Stimulated activated naive B cell treated with anti-CD40 and anti-IgM and Interleukin-4, amounts not matched to agents 10 μg/mL and 1 μg/mL and 100 μg/mL, for 72 hours (primary cell): ENCODE results near the gene HOXD13.

Source experiments
- ATAC-seq, 2 donors: fragments of 150-1000 bp; cut with Tn5 transposase; replicated peaks; 2 replicates each; pipeline ENCODE4 v1.10.0; 2021; ENCODE audit warnings: moderate library complexity in 1 of 2
- DNase-seq: peaks from one replicate; pipeline ENCODE4 v3.0.0; 2021
- H3K27ac Mint-ChIP-seq: one replicate; pipeline ENCODE4 v1.8.0; 2022; ENCODE audit warnings: mild to moderate bottlenecking, mixed read lengths
- H3K27me3 Mint-ChIP-seq, 2 donors: one replicate each; pipeline ENCODE4 v1.8.0; 2022; ENCODE audit warnings: mixed read lengths in 2 of 2
- H3K36me3 Mint-ChIP-seq, 2 donors: one replicate each; pipeline ENCODE4 v1.8.0; 2022; ENCODE audit warnings: mixed read lengths in 2 of 2, mild to moderate bottlenecking in 1 of 2
- H3K4me1 Mint-ChIP-seq, 2 donors: one replicate each; pipeline ENCODE4 v1.8.0; 2022; ENCODE audit warnings: mixed read lengths in 2 of 2, mild to moderate bottlenecking in 1 of 2
- H3K4me3 Mint-ChIP-seq, 2 donors: one replicate each; pipeline ENCODE4 v1.8.0; 2022; ENCODE audit warnings: mild to moderate bottlenecking in 2 of 2, mixed read lengths in 2 of 2, moderate library complexity in 1 of 2
- H3K9me3 Mint-ChIP-seq, 2 donors: one replicate each; pipeline ENCODE4 v1.8.0; 2022; ENCODE audit warnings: mixed read lengths in 2 of 2, mild to moderate bottlenecking in 1 of 2

Gene HOXD13

GRCh38 chr2:176076063-176076462 lies 16.5 kb upstream of the HOXD13 start:
- Mint-ChIP-seq H3K4me1 (peaks cover 6 to 9% of the 10 kb centered on the region in 2 donors), H3K27me3 (peaks cover 66 to 75% of the 10 kb centered on the region in 2 donors), H3K4me3 (no peak overlapping the region), H3K27ac (no peak overlapping the region), H3K36me3 (peaks cover 6 to 8% of the 10 kb centered on the region in 2 donors), H3K9me3 (peaks cover 10 to 16% of the 10 kb centered on the region in 2 donors)
- DNase-seq = no peak
- no peak for ATAC-seq

DNA sequence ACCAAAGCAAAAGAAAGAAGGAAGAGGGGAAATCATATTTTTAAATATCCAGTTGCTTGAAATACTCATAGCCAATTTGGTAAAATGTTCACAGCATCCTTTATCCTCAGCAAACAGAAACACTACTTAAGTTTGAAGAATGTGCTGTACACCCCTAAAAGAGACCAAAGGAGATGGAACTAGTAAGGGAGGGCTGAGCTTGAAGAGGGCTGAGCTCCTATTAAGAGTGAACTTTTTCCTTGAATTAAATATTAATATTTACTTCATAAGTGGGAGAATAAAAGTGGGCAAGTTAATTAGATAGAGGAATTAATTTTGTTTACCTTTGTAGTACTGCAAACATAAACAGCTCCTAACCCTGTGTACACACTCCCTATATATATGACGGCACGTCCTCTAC lies 15.7 kb upstream of the HOXD13 start:
- Mint-ChIP-seq H3K27me3 (peaks cover 67 to 75% of the 10 kb centered on the region in 2 donors), H3K4me1 (peaks cover 6 to 9% of the 10 kb centered on the region in 2 donors), H3K27ac (no peak overlapping the region), H3K9me3 (peaks cover 10 to 16% of the 10 kb centered on the region in 2 donors), H3K4me3 (peak overlapping the region in 1 of 2 donors; percentile 15), H3K36me3 (peaks cover 6 to 10% of the 10 kb centered on the region in 2 donors)
- ATAC-seq = no peak
- DNase-seq = no peak

GRCh38 chr2:176078541-176079284 lies 13.8 kb upstream of the HOXD13 start:
- Mint-ChIP-seq H3K4me1 (peaks cover 8 to 15% of the 10 kb centered on the region in 2 donors), H3K4me3 (peak overlapping the region; percentile 41 to 72), H3K27ac (peak overlapping the region; percentile 97), H3K27me3 (peaks cover 65 to 71% of the 10 kb centered on the region in 2 donors), H3K9me3 (peaks cover 13 to 16% of the 10 kb centered on the region in 2 donors), H3K36me3 (peaks cover 9 to 12% of the 10 kb centered on the region in 2 donors)
- ATAC-seq (no peak), DNase-seq (no peak)

DNA sequence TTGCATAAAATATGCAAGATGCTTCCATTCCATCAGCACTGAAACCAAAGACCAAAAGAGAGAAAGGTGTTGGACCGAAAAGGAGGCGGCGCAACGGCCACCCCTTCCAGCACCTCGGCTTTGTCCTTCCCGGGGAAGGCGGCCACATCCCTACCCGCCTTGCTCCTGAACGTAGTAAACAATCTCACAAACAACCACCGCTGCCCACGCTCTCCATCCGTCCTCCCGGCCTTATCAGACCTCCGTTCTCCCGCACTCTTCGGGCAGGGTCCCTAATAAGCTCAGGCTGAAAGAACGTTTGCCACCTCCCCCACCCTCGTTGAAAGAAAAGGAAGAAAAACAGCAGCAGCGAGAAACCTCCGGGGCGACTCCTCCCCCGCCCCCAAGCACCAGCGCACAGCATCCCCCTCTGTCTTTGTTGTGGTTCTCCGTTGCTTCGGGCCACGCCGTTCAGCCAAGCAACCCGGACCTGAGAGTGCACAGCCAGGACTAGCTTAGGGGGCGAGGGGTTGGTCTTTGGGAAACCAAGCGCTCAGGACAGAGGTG lies 13.2 kb upstream of the HOXD13 start:
- Mint-ChIP-seq H3K27ac (peak overlapping the region; percentile 97), H3K4me1 (peaks cover 8 to 15% of the 10 kb centered on the region in 2 donors), H3K36me3 (peaks cover 10 to 12% of the 10 kb centered on the region in 2 donors), H3K9me3 (peaks cover 13 to 16% of the 10 kb centered on the region in 2 donors), H3K27me3 (peaks cover 67 to 75% of the 10 kb centered on the region in 2 donors), H3K4me3 (peak overlapping the region; percentile 41 to 72)
- no peak for DNase-seq
- no peak for ATAC-seq

DNA sequence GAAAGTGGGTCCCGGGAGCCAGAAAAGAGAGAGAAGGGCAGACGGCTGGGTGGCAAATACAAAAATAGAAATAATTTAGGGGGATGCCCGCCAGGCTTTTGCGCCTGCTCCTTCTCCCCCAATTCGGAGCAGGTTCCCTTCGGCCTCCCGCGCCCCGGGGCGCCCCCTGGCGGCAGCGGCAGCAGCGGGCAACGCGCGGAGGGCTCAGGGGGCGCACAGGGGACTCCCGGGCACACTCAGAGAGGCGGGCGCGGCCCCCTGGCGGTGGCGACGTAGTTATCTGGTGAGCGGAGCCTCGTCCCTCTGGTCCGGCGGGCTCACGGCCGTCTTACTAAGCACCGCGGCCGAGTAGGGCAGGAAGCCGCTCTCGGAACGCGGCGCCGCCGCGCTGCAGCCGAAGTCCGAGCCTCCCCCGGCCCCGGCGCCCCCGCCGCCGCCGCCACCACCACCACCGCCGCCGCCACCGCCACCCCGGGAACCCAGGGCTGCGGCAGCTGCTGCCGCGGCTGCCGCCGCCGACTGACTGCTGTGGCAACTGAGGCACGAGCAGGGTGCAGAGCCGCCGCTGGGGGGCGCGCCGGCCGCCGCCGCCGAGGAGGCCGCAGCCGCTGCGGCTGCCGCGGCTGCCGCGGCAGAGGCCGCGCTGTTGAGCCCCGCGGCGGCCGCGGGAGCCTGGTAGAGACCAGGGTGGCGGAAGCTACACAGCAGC lies 12.5 kb upstream of the HOXD13 start:
- H3K9me3 Mint-ChIP-seq = peaks cover 13 to 16% of the 10 kb centered on the region in 2 donors
- ATAC-seq (no peak), DNase-seq (no peak)
- peak overlapping the region; percentile 41 to 72 for H3K4me3 Mint-ChIP-seq
- H3K4me1 Mint-ChIP-seq = peaks cover 8 to 15% of the 10 kb centered on the region in 2 donors
- H3K27ac Mint-ChIP-seq = peak overlapping the region; percentile 97
- peaks cover 12 to 14% of the 10 kb centered on the region in 2 donors for H3K36me3 Mint-ChIP-seq
- peaks cover 67 to 75% of the 10 kb centered on the region in 2 donors for H3K27me3 Mint-ChIP-seq

DNA sequence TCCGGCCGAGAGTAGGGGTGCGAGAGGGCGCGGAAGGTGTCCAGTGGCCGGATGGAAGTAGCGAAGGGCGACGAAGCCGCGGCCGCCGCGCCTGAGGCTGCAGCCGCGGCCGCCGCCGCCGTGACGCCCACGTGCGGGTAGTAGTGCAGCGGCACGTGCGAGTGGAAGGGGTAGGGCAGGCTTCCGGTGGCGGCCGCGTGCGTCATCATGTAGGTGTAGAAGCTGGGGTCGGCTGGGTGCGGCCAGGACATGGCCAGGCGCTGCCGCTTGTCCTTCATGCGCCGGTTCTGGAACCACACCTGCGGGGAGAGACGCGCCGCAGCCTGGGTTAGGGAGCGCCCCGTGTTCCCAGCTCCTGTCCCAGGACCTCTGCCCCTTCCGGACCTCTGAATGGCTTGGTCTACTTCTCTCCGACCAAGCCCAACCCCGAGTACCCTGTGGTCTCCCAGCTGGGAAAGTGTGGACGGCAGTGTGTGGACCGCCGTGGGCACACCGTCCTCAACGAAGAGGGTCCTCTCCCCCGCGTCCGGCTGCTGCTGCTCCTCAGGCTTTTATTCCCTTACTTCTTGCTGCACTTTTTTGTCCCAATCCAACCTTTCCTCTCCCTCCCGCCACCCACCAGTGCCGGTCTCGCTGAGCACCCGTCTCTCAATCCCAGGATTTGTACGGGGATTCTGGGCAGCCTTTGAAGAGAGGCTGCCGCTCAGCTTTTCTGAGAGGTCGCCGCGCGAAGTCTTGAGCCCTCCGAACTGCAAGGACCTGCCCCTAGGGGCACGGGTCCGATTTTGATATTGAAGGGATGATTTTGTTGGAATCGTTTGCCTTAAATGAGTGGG lies 11.8 kb upstream of the HOXD13 start:
- peak overlapping the region in 1 of 2 donors; percentile 22 for H3K4me3 Mint-ChIP-seq
- peaks cover 13 to 15% of the 10 kb centered on the region in 2 donors for H3K9me3 Mint-ChIP-seq
- peaks cover 11 to 17% of the 10 kb centered on the region in 2 donors for H3K36me3 Mint-ChIP-seq
- peaks cover 65 to 74% of the 10 kb centered on the region in 2 donors for H3K27me3 Mint-ChIP-seq
- H3K4me1 Mint-ChIP-seq = peaks cover 9 to 15% of the 10 kb centered on the region in 2 donors
- peak overlapping the region; percentile 65 for H3K27ac Mint-ChIP-seq
- DNase-seq (no peak), ATAC-seq (no peak)

DNA sequence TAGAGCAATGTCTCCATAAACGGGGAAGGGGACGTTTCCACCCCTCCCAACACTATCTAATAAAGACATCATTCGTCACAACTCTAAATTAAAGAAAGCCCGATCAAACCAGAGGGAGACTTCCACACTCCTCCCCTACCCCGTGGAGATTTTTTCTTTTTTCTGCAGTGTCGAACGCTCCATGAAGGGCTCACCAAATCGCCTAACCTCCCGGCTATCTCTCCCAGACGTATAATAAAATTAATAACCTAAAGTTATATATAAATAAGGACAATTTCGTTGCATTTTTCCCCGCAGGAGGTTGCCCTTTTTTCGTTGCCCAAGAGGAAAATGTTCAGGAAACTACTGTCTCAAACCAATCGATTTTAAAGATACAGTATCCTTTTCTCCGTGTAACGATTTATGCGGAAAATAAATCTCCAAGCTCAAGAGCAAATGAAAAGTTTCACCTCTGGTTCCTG lies 11.1 kb upstream of the HOXD13 start:
- Mint-ChIP-seq H3K27me3 (peaks cover 65 to 74% of the 10 kb centered on the region in 2 donors), H3K9me3 (peaks cover 9 to 13% of the 10 kb centered on the region in 2 donors), H3K27ac (peak overlapping the region; percentile 65), H3K4me1 (peaks cover 9 to 15% of the 10 kb centered on the region in 2 donors), H3K4me3 (peak overlapping the region in 1 of 2 donors; percentile 30), H3K36me3 (peaks cover 10 to 17% of the 10 kb centered on the region in 2 donors)
- DNase-seq = no peak
- no peak for ATAC-seq

DNA sequence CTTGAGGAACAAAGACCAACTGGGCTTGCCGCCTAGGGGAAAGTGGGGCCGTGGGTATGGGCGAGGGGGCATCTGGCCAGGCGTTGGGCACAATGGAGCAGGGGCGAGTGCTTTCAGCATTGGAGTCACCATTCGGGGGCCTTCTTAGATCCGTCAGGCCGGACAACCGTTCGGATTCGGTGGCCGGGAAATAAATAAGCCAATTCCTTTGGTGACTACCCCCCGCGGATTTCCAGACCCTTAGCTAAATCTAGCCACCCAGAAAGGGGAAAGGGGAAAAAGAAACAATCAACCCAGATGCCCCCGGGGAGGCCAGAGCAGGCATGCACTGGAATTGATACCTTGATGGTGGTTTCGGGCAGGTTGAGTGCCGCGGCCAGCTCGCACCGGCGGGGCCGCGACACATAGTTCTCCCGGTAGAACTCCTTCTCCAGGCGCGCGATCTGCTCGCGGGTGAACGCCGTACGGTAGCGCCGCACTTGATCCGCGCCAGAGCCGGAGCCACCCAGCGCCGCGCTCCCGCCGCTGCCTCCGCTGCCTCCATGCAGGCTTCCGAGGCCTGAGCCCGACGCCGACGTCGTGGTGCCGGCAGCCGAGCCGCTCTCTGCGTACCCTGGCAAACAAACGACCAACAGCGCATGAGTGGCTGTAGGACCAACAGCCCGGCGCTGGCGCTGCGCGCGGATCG lies 10.5 kb upstream of the HOXD13 start:
- H3K27ac Mint-ChIP-seq = peak overlapping the region; percentile 86
- peaks cover 67 to 75% of the 10 kb centered on the region in 2 donors for H3K27me3 Mint-ChIP-seq
- H3K4me1 Mint-ChIP-seq = peaks cover 9 to 15% of the 10 kb centered on the region in 2 donors
- peaks cover 6 to 12% of the 10 kb centered on the region in 2 donors for H3K9me3 Mint-ChIP-seq
- H3K4me3 Mint-ChIP-seq = peak overlapping the region; percentile 13 to 30
- H3K36me3 Mint-ChIP-seq = peaks cover 10 to 17% of the 10 kb centered on the region in 2 donors
- DNase-seq (no peak), ATAC-seq (no peak)

DNA sequence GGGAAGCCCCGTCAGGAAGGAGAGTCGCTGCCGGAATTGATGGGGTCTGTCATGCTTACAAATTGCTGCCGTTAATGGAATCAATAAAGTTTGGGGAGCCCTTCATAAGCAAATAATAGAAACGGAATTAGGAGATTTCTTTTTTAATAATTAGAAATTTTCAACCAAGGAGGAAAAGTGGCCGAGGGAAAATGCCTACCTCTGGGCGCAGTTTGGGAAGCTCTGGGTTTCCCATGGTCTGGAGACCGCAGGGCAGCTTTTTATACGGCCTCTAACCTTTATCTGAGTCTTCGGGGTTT lies 10.0 kb upstream of the HOXD13 start:
- Mint-ChIP-seq H3K27me3 (peaks cover 72 to 79% of the 10 kb centered on the region in 2 donors), H3K4me1 (peaks cover 9 to 15% of the 10 kb centered on the region in 2 donors), H3K9me3 (peaks cover 6 to 13% of the 10 kb centered on the region in 2 donors), H3K27ac (peak overlapping the region; percentile 90), H3K36me3 (peaks cover 10 to 17% of the 10 kb centered on the region in 2 donors), H3K4me3 (peak overlapping the region in 1 of 2 donors; percentile 13)
- ATAC-seq (no peak), DNase-seq (no peak)

- Mint-ChIP-seq H3K36me3 (peaks cover 10 to 17% of the 10 kb centered on the region in 2 donors), H3K27me3 (peaks cover 76 to 85% of the 10 kb centered on the region in 2 donors), H3K4me3 (peak overlapping the region; percentile 36 to 37), H3K9me3 (peaks cover 6 to 13% of the 10 kb centered on the region in 2 donors), H3K27ac (peak overlapping the region; percentile 90), H3K4me1 (peaks cover 9 to 17% of the 10 kb centered on the region in 2 donors)
- ATAC-seq = no peak
- no peak for DNase-seq
Measured at GRCh38 chr2:176082824-176083751, 9.4 kb upstream of the HOXD13 start.

DNA sequence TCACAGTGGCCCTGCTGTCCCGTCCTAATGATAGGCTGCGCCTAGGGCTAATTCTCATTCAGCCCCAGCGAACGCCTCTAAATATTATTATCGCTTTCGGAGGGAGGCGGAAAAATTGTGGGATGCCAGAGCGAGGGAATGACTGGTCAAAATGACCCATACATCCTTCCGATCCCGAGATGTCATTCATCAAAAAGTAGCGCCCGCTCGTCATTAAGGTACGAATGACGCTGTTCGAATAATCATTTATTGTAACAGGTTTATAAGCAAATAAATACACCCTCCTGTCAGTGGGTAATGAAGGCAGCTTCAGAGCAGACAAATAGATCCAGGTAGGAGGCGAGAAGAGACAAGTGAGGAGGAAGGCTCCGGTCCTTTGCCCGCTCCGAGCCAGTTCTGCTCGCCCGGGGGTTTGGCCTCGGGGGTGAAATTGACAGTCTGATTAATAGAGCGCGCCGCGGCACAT lies 8.7 kb upstream of the HOXD13 start, which contains the start of gene EVX2:
TSS of gene EVX2 (minus strand) at position 167 of the 466 bp plus-strand sequence. CDS start 186 bp downstream, outside the sequence.
- H3K27ac Mint-ChIP-seq = peak within 1 kb of the TSS; percentile 90
- peaks cover 10 to 17% of the 10 kb centered on the region in 2 donors for H3K36me3 Mint-ChIP-seq
- peaks cover 9 to 22% of the 10 kb centered on the region in 2 donors for H3K4me1 Mint-ChIP-seq
- H3K27me3 Mint-ChIP-seq = peaks cover 73 to 84% of the 10 kb centered on the region in 2 donors
- H3K9me3 Mint-ChIP-seq = peaks cover 6 to 11% of the 10 kb centered on the region in 2 donors
- DNase-seq (no peak), ATAC-seq (no peak)
- peak within 1 kb of the TSS; percentile 37 to 56 for H3K4me3 Mint-ChIP-seq

DNA sequence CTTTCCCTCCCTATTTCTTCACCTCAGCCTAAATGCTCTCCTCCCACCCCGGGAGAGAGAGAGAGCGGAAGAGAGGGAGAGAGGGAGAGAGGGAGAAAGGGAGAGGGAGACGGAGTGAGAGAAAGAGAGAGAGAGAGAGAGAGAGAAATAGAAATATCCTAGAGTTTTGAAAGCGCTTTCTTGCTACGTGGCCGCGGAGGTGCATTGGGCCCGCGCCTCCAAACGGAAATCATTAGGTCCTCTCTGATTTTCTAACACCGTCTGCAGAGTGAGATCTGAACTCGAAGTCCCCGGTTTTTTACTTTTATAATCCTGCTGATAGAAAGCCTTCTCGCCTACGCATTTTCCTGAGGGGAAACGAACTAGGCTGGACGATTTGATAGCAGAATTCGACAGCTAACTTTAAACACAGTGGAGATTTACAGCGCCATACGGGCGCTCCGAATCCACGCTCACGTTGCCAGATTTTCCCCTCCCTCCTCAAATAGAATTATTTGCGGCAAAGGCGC lies 7.9 kb upstream of the HOXD13 start:
- peaks cover under 1 to 7% of the 10 kb centered on the region in 2 donors for H3K9me3 Mint-ChIP-seq
- ATAC-seq (no peak), DNase-seq (no peak)
- H3K27ac Mint-ChIP-seq = peak overlapping the region; percentile 90
- peaks cover 73 to 83% of the 10 kb centered on the region in 2 donors for H3K27me3 Mint-ChIP-seq
- H3K4me3 Mint-ChIP-seq = peak overlapping the region; percentile 12 to 56
- H3K4me1 Mint-ChIP-seq = peaks cover 3 to 14% of the 10 kb centered on the region in 2 donors
- H3K36me3 Mint-ChIP-seq = peaks cover 9 to 12% of the 10 kb centered on the region in 2 donors
